Erythroblast (primary cell): ENCODE data around the gene CCDC157.

Source experiments
- GATA1 ChIP-seq: IDR thresholded peaks from 2 replicates; pipeline ENCODE4 v1.6.1; 2011; ENCODE audit warnings: low read depth, mild to moderate bottlenecking, control low read depth, low read length, moderate library complexity
- POLR2A ChIP-seq: IDR thresholded peaks from 2 replicates; pipeline ENCODE4 v1.6.1; 2011; ENCODE audit warnings: mild to moderate bottlenecking, low read length

DNA sequence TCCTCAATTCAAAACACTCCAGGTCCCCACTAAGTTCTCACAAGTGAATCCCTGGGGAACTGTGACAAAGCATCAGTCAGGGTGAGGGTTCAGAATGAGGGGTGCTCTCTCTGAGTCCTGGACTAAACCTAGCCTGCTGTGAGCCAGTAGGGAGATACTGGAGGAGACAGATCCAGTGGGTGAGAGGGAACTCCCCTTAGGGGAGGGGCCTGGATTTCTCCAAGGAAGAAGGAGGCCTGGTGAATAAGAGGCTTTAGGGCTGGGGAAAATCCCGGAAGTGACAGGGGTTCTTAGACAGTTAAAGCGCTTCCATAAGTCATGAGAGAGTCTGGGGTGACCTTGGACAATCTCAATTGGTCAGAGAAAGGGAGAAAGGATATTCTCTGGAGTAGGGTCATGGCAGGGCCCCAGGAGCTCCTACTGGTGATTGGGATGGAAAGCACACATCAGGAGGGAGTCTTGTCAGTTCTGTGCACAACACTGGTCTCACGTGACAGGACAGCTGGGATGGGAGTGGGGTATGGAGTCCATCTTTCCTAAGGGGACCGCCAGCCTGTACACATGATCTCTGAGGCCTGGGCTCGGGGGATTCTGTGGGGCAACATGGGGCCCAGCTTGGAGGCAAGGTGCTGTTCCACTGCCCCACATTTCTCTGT lies 31.6 kb upstream of the CCDC157 start:
- no peak for TF ChIP-seq POLR2A
- no peak for TF ChIP-seq GATA1
